ENCODE results near the gene DUSP22.
A peak's percentile ranks its signal among the peaks of the same experiment; 100 is the strongest.
"Not testable (repeated sequence)": the region's sequence is repeated elsewhere in the genome, so short reads cannot be mapped to it uniquely, and the experiment has no call there.

Gene DUSP22

GRCh38 chr6:280775-281468, 11.4 kb upstream of the DUSP22 start:
- DNase-seq = no peak

DNA sequence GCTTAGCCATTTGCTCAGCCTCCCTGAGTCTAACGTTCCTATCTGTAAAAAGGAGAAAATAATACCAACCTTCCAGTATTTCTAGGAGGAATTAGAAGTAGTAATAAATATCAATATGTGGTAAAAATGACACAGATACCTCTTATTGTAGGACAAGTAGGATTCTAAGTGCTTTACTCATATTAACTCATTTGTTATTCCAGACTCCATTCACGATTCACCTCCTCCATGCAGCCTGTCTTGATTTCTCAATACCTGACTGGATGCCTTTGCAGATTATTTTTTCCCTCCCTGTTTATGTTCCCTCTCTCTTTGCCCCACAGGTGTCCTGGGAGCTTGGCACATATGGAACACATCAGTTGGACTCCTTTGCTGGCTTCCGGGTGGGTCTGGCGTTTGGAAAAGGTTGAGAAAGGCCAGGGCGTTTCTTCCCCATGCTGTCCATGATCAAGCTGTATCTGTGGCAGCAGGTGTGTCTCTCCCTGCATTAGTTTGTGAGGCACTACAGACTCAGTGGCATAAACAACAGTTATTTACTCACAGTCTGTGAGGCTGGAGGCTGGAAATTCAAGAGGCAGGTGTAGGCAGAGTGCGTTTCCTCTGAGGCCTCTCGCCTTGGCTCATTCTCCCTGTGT, 10.7 kb upstream of the DUSP22 start:
- DNase-seq = no peak

GRCh38 chr6:282177-282866, 10.0 kb upstream of the DUSP22 start:
- no peak for DNase-seq

DNA sequence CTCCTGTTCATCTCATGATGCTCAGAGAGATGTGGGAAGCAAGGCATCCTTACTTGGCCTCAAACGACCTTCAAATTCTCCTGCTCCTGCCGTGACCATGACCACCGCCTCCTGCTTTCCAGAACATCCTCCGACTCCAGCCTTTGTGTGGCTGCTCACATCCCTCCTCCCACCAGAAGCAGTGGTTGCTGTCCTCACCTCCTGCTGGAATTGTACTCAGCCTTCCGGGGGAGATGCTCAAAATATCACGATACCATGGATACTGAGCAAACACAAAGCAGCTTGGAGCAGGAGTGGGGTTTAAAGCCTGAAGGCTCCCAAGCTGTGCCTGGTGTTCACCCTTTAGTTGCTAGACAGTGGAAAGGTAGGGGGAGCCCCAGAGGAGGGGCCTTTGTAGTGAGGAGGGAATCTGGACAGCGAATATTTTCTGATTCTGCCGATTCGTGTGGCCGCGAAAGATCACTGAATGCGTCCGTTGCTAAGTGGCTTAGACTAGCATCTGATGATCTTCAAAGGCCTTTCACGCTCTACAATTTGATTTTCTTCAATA, 9.3 kb upstream of the DUSP22 start:
- no peak for DNase-seq

DNA sequence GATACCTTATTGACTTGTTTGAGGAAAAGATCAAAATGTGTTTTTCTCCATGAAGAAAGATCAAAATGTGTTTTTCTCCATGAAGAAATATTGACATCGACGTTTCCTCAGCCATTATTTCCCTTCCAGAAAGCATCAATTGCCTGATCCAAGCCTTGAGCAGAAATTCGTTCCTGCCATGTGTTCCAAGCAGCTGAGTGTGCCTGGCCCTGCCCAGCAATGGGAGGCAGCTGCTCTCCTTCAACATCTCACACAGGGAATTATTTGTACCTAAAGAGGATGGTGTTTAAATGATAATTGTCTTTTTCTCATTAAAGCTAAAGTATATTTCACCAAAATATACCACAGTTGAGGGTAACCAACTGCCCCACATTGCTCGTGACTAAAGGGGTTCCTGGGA, 7.8 kb upstream of the DUSP22 start:
- DNase-seq = no peak

DNA sequence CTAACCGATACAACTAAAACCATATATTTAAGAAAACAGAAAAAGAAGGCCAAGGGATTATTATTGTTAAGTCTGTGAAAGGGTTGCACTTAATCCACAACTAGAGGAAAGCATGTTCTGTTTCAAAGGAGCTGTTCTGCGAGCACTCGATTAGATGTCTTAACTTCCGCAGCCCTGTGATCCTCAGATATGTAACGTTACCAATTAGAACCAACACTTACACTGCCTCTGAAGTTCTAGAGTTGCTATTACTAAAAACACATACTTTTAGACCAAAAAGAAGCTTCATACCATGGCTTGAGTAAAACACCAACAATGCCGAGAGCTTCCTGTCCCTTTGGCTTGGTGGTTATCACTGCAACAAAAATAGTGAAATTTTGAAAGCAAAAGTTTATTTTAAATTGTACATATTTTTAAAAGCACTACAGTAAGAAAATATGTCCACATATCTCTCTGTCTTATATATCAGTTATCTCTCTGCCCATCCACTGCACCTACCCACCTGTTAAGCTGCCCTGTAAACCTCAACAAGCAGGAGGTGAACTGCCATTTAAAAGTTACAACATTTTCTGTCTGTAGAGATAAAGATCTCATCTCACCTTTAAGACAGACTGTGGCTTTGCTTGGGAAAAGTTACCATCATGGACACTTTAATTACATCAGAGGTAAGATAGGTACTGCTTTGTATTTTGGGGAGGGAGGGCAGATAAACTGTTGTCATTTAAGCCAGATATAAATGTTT, 7.1 kb upstream of the DUSP22 start:
- DNase-seq = no peak

DNA sequence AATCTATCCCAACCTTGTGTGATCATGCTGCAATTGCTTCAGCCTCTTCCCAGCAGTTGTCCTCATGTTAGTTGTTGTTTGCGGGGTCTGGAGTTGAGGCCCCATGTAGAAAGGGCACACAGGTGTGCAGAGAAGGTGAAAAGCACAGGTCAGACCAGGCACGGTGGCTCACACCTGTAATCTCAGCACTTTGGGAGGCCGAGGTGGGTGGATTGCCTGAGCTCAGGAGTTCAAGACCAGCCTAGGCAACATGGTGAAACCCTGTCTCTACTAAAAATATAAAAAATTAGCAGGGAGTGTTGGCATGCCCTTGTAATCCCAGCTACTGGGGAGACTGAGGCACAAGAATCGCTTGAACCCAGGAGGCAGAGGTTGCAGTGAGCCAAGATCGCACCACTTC, 6.4 kb upstream of the DUSP22 start:
- not testable (repeated sequence) for DNase-seq

DNA sequence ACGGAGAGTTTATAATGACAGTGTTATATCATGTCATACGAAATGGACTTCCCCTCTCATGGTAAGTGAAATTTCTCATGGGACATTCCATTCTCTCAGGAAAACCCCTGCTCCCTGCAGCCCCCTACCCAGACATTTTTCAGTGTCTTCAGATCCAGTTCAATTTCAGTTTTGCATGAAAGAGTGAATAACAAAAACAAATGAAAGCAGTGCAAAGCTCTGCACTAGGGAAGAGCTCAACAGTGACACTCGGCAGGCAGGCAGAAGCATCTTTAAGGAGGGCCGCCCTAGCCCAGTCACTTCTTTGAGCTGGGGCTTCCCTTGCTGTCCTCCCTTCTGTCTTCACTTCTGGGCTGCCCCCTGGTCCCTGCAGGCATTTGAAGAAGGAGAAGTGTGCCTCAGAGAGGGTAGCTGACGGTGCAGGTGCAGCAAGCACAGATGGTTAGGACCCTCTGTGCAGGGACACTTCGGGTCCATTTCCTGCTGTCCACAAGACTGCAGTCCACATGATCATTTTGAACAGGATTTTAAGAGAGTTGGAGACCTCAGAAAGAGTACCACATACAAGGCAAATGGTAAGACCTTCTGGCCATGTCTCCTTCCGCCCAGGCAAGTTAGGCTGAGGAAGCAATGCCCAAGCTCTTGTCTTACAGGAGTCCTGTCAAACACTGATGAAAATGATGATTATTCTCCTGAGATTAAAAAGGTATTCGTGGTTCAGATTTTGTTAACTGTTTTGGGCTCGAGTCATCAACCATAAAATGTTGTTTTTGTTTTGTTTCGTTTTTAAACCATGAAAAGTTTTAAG, 5.4 kb upstream of the DUSP22 start:
- DNase-seq = no peak

- DNase-seq = no peak
Observed at GRCh38 chr6:287489-287860, 4.8 kb upstream of the DUSP22 start.

DNA sequence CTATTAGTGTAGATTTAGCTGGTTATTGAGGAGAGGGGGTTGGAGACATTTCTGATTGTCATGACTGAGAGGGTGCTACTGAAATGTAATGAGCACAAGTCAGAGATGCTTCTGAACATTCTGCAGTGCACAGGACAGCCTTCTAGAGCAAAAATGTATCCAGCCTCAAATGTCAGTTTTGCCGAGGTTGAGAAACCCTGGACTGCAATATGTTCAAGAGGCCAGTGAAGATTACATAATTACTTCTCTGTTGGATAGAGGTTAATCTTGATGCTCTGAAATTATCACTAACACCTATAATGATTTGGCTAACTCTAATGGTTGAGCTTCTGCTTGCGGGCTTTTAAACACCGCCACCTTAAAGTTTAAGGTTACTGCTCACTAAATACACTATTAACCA, 3.4 kb upstream of the DUSP22 start:
- DNase-seq = no peak

GRCh38 chr6:290111-290922, 2.0 kb upstream of the DUSP22 start:
- DNase-seq = no peak

DNA sequence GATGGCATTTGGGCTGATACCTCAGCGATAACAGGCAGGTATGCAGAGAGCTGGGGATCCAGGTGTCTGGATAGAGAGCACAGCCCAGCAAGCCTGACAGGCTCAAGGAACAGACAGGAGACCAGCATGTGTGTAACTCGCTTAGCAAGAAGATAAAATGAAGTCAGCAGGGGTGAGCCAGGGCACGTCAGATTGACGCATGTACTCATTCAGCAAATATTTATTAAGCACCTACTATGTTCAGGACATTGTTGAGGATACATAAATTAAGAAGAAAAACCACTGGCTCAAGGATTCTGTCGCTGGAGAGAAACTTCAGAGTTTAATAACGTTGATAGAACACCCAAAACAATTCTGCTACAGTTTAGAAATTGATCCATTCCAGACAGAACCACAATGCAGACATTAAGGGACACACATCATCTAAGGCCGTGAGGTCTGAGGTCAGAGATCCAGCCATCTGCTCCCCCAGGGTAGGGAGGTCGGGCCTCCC, 1.0 kb upstream of the DUSP22 start:
- DNase-seq = no peak

- peak; percentile 69 for DNase-seq
Observed at GRCh38 chr6:292506-293192, 362 bp downstream of the DUSP22 start.

GRCh38 chr6:293193-294174, 1.2 kb downstream of the DUSP22 start:
- peak; percentile 30 for DNase-seq

DNA sequence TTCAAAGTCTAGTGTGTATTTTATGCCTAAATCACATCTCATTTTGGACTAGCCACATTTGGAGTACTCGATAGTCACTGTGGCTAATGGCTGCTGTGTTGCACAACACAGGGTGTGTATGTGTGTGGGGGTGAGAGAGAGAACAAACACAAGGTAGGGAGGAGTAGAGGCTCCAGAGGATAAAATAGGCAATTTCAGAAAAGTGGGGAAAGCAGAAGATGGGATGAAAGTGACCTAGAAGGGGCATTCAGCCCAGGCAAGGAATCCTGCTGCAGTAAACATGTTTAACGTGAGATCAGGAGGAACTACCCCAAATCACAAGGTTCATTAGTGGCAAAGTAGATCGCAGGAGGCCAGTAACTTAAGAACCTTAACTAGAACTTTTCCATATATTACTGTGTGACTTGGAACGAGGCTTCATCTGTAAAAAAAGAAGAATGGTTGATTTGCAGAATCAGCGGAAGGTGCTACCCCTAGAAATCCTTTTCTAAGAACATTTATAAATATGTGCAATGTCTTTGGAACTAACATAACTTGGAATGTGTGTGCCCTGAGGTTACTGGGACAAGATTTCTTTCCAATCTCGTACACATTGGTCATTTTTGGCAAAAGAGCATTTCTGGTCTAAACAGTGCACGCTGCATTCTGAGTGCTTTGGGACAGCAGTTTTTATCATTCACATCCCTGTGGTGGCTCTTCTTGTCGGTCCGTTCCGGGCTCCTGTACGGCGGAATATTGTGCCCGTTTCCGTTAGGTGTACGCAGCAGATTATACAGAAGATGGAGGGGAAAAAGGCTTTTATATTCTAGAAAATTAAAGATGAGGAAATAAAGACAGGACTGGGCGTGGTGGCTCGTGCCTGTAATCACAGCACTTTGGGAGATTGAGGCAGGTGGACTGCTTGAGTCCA, 2.6 kb downstream of the DUSP22 start:
- DNase-seq = no peak

DNA sequence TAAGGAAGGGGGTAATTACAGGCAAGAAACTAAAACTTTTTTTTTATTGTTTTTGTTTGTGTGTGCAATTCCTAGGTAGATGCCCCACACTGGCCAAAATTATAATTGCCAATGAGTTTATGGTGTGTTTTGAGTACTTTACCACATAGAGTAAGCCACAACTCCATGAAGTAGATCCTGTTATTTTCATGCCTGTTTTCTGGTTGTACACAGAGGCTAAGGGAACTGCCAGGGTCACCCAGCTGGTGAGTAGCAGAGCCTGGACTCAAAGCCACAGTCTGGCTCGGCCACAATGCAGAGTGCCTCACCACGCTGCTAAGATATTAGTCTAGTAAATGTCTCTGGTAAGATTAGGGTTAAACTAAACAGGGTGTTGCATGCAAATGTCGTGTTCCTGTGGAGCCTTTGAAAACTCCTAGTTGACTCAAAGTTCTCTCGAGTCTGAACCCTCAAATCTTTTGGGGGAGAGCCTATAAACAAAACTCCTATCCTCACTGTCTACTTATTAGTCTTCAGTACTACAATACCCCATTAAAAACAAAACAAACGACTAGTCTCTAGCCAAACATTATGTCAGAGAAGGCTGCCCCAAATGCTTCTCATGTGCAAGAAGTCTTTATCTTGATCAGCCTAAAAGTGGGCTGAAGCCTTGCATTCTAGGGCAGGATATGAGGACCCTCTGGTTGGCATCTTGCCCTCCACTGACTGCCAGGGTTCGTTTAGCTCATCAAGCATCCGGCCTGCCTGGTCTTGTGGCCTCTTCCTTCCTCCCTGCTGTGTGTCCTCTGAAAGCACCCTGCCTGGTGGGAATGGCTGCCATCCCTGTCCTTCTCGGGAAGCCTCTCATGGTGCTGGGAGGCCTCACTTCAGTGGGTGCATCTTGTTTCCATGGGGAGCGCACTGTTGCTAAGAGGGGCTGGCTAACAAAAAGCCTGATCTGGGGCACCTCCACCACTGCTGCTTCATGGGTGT, 4.2 kb downstream of the DUSP22 start:
- DNase-seq = no peak
